ENCODE measurements around the gene SURF1.

SURF1 gene

GRCh38 chr9:133333566-133333965 is 22.7 kb downstream of the SURF1 start:
- TF ChIP-seq REST (IDR thresholded peaks at IDR 0.05; ENCODE audit: insufficient replicate concordance, low read depth): no peak
- no peak for TF ChIP-seq POLR2AphosphoS5 (IDR thresholded peaks at IDR 0.05; ENCODE audit: low read depth)
- TF ChIP-seq CTCF (IDR thresholded peaks at IDR 0.05; ENCODE audit: insufficient read depth, low read length): no peak
- TF ChIP-seq SPI1 (IDR thresholded peaks at IDR 0.05; ENCODE audit: borderline replicate concordance, low read depth): no peak
- no peak for TF ChIP-seq GABPA (IDR thresholded peaks at IDR 0.05; ENCODE audit: low read depth)
- H3K27me3 ChIP-seq (ENCODE audit: insufficient read depth, poor library complexity, severe bottlenecking): no peaks in the 10 kb centered on the region
- H3K27ac ChIP-seq (replicated peaks): no peak overlapping the region
- no peak for DNase-seq (ENCODE audit: low read depth in 1 of 2, low spot score in 1 of 2)
- no peak overlapping the region for H3K4me3 ChIP-seq (replicated peaks; ENCODE audit: insufficient read depth, low read length)

- TF ChIP-seq CTCF (IDR thresholded peaks at IDR 0.05; ENCODE audit: insufficient read depth, low read length) (no peak), GABPA (IDR thresholded peaks at IDR 0.05; ENCODE audit: low read depth) (no peak), SPI1 (IDR thresholded peaks at IDR 0.05; ENCODE audit: borderline replicate concordance, low read depth) (no peak), REST (IDR thresholded peaks at IDR 0.05; ENCODE audit: insufficient replicate concordance, low read depth) (no peak), POLR2AphosphoS5 (IDR thresholded peaks at IDR 0.05; ENCODE audit: low read depth) (no peak)
- Histone ChIP-seq H3K27ac (replicated peaks) (no peak overlapping the region), H3K4me3 (replicated peaks; ENCODE audit: insufficient read depth, low read length) (no peak overlapping the region), H3K27me3 (ENCODE audit: insufficient read depth, poor library complexity, severe bottlenecking) (no peaks in the 10 kb centered on the region)
- DNase-seq (ENCODE audit: low read depth in 1 of 2, low spot score in 1 of 2): no peak
These were observed 23.3 kb downstream of the SURF1 start for GRCh38 chr9:133333011-133333410.

- Histone ChIP-seq H3K27ac (replicated peaks) (no peak overlapping the region), H3K4me3 (replicated peaks; ENCODE audit: insufficient read depth, low read length) (no peak overlapping the region), H3K27me3 (ENCODE audit: insufficient read depth, poor library complexity, severe bottlenecking) (no peaks in the 10 kb centered on the region)
- TF ChIP-seq REST (IDR thresholded peaks at IDR 0.05; ENCODE audit: insufficient replicate concordance, low read depth) (no peak), POLR2AphosphoS5 (IDR thresholded peaks at IDR 0.05; ENCODE audit: low read depth) (no peak), SPI1 (IDR thresholded peaks at IDR 0.05; ENCODE audit: borderline replicate concordance, low read depth) (no peak), GABPA (IDR thresholded peaks at IDR 0.05; ENCODE audit: low read depth) (no peak), CTCF (IDR thresholded peaks at IDR 0.05; ENCODE audit: insufficient read depth, low read length) (no peak)
- no peak for DNase-seq (ENCODE audit: low read depth in 1 of 2, low spot score in 1 of 2)
These were observed 23.9 kb downstream of the SURF1 start for GRCh38 chr9:133332381-133332730.

Data from HL-60 (cell line).